MM.1S (cell line): ENCODE measurements around the gene ADO.

Experiments
- DNase-seq: peaks from one replicate; pipeline ENCODE4 v3.0.0-alpha.2; 2015
- H2AFZ ChIP-seq: fragments of 300-600 bp; sonication (generic); 2 replicates; pipeline ENCODE4 v1.6.0; 2016; ENCODE audit warnings: antibody characterized with exemption, low read length
- H3F3A ChIP-seq: fragments of 300-600 bp; sonication (generic); 2 replicates; pipeline ENCODE4 v1.6.1; 2016; ENCODE audit warnings: mild to moderate bottlenecking, antibody characterized with exemption, low read length, moderate library complexity, mixed read lengths; ENCODE audit not compliant: insufficient read depth
- H3K27ac ChIP-seq: fragments of 300-600 bp; sonication (generic); 2 replicates; pipeline ENCODE4 v1.5.1; 2016; ENCODE audit warnings: mild to moderate bottlenecking, low read length
- H3K27me3 ChIP-seq: fragments of 300-600 bp; sonication (generic); replicated peaks from 2 replicates; pipeline ENCODE4 v1.6.0; 2016; ENCODE audit warnings: low read length; ENCODE audit not compliant: insufficient read depth
- H3K36me3 ChIP-seq: fragments of 300-600 bp; sonication (generic); replicated peaks from 2 replicates; pipeline ENCODE4 v1.6.1; 2016; ENCODE audit warnings: mild to moderate bottlenecking, low read length, mixed read lengths; ENCODE audit not compliant: insufficient read depth
- H3K4me1 ChIP-seq: fragments of 300-600 bp; sonication (generic); 2 replicates; pipeline ENCODE4 v1.6.1; 2016; ENCODE audit warnings: low read length, mixed read lengths
- H3K4me2 ChIP-seq: fragments of 300-600 bp; sonication (generic); 2 replicates; pipeline ENCODE4 v1.6.0; 2016; ENCODE audit warnings: low read depth, low read length
- H3K4me3 ChIP-seq: fragments of 300-600 bp; sonication (generic); 2 replicates; pipeline ENCODE4 v1.5.1; 2016; ENCODE audit warnings: low read length, mixed read lengths
- H3K79me2 ChIP-seq: fragments of 300-600 bp; sonication (generic); 2 replicates; pipeline ENCODE4 v1.6.1; 2016; ENCODE audit warnings: mixed run types, low read length, mixed read lengths
- H3K9ac ChIP-seq: fragments of 300-600 bp; sonication (generic); 2 replicates; pipeline ENCODE4 v1.6.1; 2016; ENCODE audit warnings: low read length, mixed read lengths
- H3K9me2 ChIP-seq: fragments of 300-600 bp; sonication (generic); replicated peaks from 2 replicates; pipeline ENCODE4 v1.6.1; 2016; ENCODE audit warnings: mild to moderate bottlenecking, low read length, mixed read lengths; ENCODE audit not compliant: insufficient read depth
- H3K9me3 ChIP-seq: fragments of 300-600 bp; sonication (generic); replicated peaks from 2 replicates; pipeline ENCODE4 v1.6.1; 2016; ENCODE audit warnings: mild to moderate bottlenecking, low read length, mixed read lengths; ENCODE audit not compliant: insufficient read depth
- H4K20me1 ChIP-seq: fragments of 300-600 bp; sonication (generic); 2 replicates; pipeline ENCODE4 v1.6.1; 2016; ENCODE audit warnings: mild to moderate bottlenecking, low read length, moderate library complexity, mixed read lengths; ENCODE audit not compliant: insufficient read depth
- CTCF ChIP-seq: fragments of 300-600 bp; sonication (generic); IDR thresholded peaks from 2 replicates; pipeline ENCODE4 v1.5.1; 2016; ENCODE audit warnings: antibody characterized with exemption, low read length, mixed read lengths
- EZH2 ChIP-seq: fragments of 300-600 bp; sonication (generic); optimal IDR thresholded peaks from 2 replicates; pipeline ENCODE3; 2017; ENCODE audit warnings: low read depth, mild to moderate bottlenecking, antibody characterized with exemption, low read length, mixed read lengths
- EZH2phosphoT487 ChIP-seq: fragments of 300-600 bp; sonication (generic); IDR thresholded peaks from 2 replicates; pipeline ENCODE4 v1.6.1; 2018; ENCODE audit warnings: antibody characterized with exemption, low read length

Gene ADO

DNA sequence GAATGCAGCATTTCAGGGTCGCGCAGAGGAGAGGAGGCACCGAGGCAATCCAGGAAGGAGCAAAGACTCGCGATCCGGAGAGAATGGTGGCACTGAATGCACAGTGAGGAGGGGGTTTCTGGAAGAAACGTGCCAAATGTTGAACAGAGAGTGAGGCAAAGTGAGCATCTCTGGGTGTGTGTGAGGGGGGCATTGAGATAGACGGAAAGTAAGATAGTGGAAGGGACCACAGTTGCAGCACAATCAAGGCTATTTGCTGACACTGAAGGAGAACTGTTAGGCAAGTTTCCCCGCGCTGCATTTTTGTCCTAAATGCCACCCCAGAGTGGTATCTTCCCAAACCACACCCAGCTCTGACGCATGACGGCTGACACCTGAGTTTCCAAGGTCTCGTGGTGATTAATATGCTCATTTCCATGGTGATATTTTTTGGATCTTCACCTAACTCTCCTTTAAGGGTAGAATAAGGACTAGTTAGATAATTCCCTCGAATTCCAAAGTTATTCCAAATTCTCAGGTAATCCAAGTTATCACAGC is 14.4 kb upstream of the ADO start:
- H3K79me2 ChIP-seq, result no peaks in the 10 kb centered on the region
- H3K4me3 ChIP-seq, result no peak overlapping the region
- H3K27ac ChIP-seq, result no peak overlapping the region
- no peaks in the 10 kb centered on the region for H3F3A ChIP-seq
- no peaks in the 10 kb centered on the region for H3K36me3 ChIP-seq
- H3K9ac ChIP-seq, result no peak overlapping the region
- no peaks in the 10 kb centered on the region for H3K4me1 ChIP-seq
- H3K4me2 ChIP-seq, result no peak overlapping the region
- no peaks in the 10 kb centered on the region for H3K9me2 ChIP-seq
- DNase-seq, result no peak
- TF ChIP-seq EZH2 (no peak), EZH2phosphoT487 (no peak), CTCF (no peak)
- no peak overlapping the region for H2AFZ ChIP-seq
- no peaks in the 10 kb centered on the region for H3K9me3 ChIP-seq
- no peaks in the 10 kb centered on the region for H3K27me3 ChIP-seq
- H4K20me1 ChIP-seq, result no peaks in the 10 kb centered on the region

DNA sequence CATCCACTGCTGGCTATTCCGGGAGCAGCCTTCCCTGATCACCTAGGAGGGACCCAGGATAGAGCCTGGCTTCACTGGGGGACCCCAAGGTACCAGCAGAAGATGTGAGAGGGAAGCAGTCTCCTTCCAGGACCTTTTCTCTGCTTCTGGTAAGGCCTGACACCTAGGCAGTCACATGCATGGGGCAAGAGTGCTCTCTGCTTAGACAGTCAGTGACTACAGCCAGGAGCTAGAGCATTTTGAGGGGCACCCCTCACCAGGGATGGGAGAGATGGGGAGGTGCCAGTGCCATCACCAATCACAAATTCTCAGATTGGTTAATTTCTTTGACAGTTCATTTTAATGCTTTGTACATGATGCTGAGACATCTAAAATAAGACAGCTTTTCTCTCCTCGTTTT is 13.9 kb upstream of the ADO start:
- Histone ChIP-seq H2AFZ (no peak overlapping the region), H4K20me1 (no peaks in the 10 kb centered on the region), H3K9ac (no peak overlapping the region), H3K4me3 (no peak overlapping the region), H3K9me2 (no peaks in the 10 kb centered on the region), H3F3A (no peaks in the 10 kb centered on the region), H3K27ac (no peak overlapping the region), H3K4me2 (no peak overlapping the region), H3K27me3 (no peaks in the 10 kb centered on the region), H3K79me2 (no peaks in the 10 kb centered on the region), H3K4me1 (no peaks in the 10 kb centered on the region), H3K36me3 (no peaks in the 10 kb centered on the region), H3K9me3 (no peaks in the 10 kb centered on the region)
- DNase-seq, result no peak
- TF ChIP-seq EZH2 (no peak), CTCF (no peak), EZH2phosphoT487 (no peak)

- H3K9ac ChIP-seq, result no peak overlapping the region
- no peaks in the 10 kb centered on the region for H4K20me1 ChIP-seq
- H3K4me2 ChIP-seq, result no peak overlapping the region
- no peak for DNase-seq
- H3K79me2 ChIP-seq, result no peaks in the 10 kb centered on the region
- TF ChIP-seq CTCF (no peak), EZH2 (no peak), EZH2phosphoT487 (no peak)
- H2AFZ ChIP-seq, result no peak overlapping the region
- no peaks in the 10 kb centered on the region for H3K9me3 ChIP-seq
- H3K4me3 ChIP-seq, result no peak overlapping the region
- no peak overlapping the region for H3K27ac ChIP-seq
- no peaks in the 10 kb centered on the region for H3F3A ChIP-seq
- no peaks in the 10 kb centered on the region for H3K27me3 ChIP-seq
- no peaks in the 10 kb centered on the region for H3K9me2 ChIP-seq
- no peaks in the 10 kb centered on the region for H3K36me3 ChIP-seq
- H3K4me1 ChIP-seq, result no peaks in the 10 kb centered on the region
Observed at GRCh38 chr10:62792261-62792660, 12.3 kb upstream of the ADO start.
